H9 (cell line): ENCODE measurements around the gene PROM1. TPM values are rescaled to one million over a fixed set of nuclear protein-coding genes. Genes with fewer than 3 reads are reported as not detected.

Experiments used
- DNase-seq: peaks from one replicate; pipeline ENCODE4 v3.0.0-alpha.2; 2017
- H2AFZ ChIP-seq: one replicate; pipeline ENCODE4 v1.6.1; 2013; ENCODE audit warnings: mild to moderate bottlenecking, low read length, control low read depth, moderate library complexity
- H2AK5ac ChIP-seq: 2 replicates; pipeline ENCODE4 v1.6.1; 2013; ENCODE audit warnings: low read length, control low read depth, mixed read lengths; ENCODE audit not compliant: insufficient read length
- H2BK120ac ChIP-seq: one replicate; pipeline ENCODE4 v1.6.1; 2013; ENCODE audit warnings: low read depth, mild to moderate bottlenecking, low read length, control low read depth, inconsistent platforms; ENCODE audit not compliant: poor library complexity, severe bottlenecking
- H2BK12ac ChIP-seq: 2 replicates; pipeline ENCODE4 v1.6.1; 2013; ENCODE audit warnings: low read length, control low read depth, mixed read lengths, low read depth; ENCODE audit not compliant: insufficient read length
- H2BK15ac ChIP-seq: 2 replicates; pipeline ENCODE4 v1.6.1; 2013; ENCODE audit warnings: low read depth, low read length, control low read depth
- H2BK20ac ChIP-seq: one replicate; pipeline ENCODE4 v1.6.1; 2013; ENCODE audit warnings: low read depth, mild to moderate bottlenecking, low read length, control low read depth, inconsistent platforms; ENCODE audit not compliant: poor library complexity, severe bottlenecking
- H2BK5ac ChIP-seq: 2 replicates; pipeline ENCODE4 v1.6.1; 2013; ENCODE audit warnings: low read length, control low read depth, mixed read lengths; ENCODE audit not compliant: insufficient read length
- H3K14ac ChIP-seq: 2 replicates; pipeline ENCODE4 v1.6.1; 2013; ENCODE audit warnings: low read length, control low read depth; ENCODE audit not compliant: insufficient read depth
- H3K18ac ChIP-seq: 2 replicates; pipeline ENCODE4 v1.6.1; 2013; ENCODE audit warnings: low read depth, mild to moderate bottlenecking, mixed read lengths, low read length, control low read depth; ENCODE audit not compliant: insufficient read length
- H3K23ac ChIP-seq: 2 replicates; pipeline ENCODE4 v1.6.1; 2013; ENCODE audit warnings: low read length, control low read depth, mixed read lengths, low read depth; ENCODE audit not compliant: insufficient read length
- H3K23me2 ChIP-seq: 2 replicates; pipeline ENCODE4 v1.6.1; 2013; ENCODE audit warnings: low read depth, mild to moderate bottlenecking, mixed read lengths, low read length, control low read depth; ENCODE audit not compliant: insufficient read length, poor library complexity, severe bottlenecking
- H3K27ac ChIP-seq: 2 replicates; pipeline ENCODE4 v1.5.1; 2013; ENCODE audit warnings: low read length, control low read depth, mixed read lengths, low read depth; ENCODE audit not compliant: insufficient read length
- H3K27me3 ChIP-seq: 2 replicates; pipeline ENCODE4 v1.6.1; 2013; ENCODE audit warnings: low read length, control low read depth, inconsistent platforms; ENCODE audit not compliant: insufficient read depth
- H3K4ac ChIP-seq: 2 replicates; pipeline ENCODE4 v1.6.1; 2013; ENCODE audit warnings: low read depth, mild to moderate bottlenecking, control low read depth, inconsistent platforms, low read length, moderate library complexity
- H3K4me1 ChIP-seq: 2 replicates; pipeline ENCODE4 v1.6.1; 2013; ENCODE audit warnings: low read length, control low read depth, inconsistent platforms; ENCODE audit not compliant: insufficient read depth
- H3K4me2 ChIP-seq: 2 replicates; pipeline ENCODE4 v1.6.1; 2013; ENCODE audit warnings: low read length, control low read depth, mixed read lengths; ENCODE audit not compliant: insufficient read length, insufficient read depth
- H3K56ac ChIP-seq: 2 replicates; pipeline ENCODE4 v1.6.1; 2013; ENCODE audit warnings: low read depth, mild to moderate bottlenecking, mixed read lengths, low read length, control low read depth; ENCODE audit not compliant: insufficient read length
- H3K79me1 ChIP-seq: 2 replicates; pipeline ENCODE4 v1.6.1; 2013; ENCODE audit warnings: low read depth, mild to moderate bottlenecking, moderate library complexity, low read length, control low read depth, inconsistent platforms; ENCODE audit not compliant: insufficient read depth, poor library complexity, severe bottlenecking
- H3K79me2 ChIP-seq: 2 replicates; pipeline ENCODE4 v1.6.1; 2013; ENCODE audit warnings: low read length, control low read depth, inconsistent platforms; ENCODE audit not compliant: insufficient read depth
- H3K9ac ChIP-seq: 2 replicates; pipeline ENCODE4 v1.6.1; 2013; ENCODE audit warnings: low read length, control low read depth, mixed read lengths; ENCODE audit not compliant: insufficient read length; ENCODE audit errors: extremely low read depth
- H3K9me3 ChIP-seq: one replicate; pipeline ENCODE4 v1.6.1; 2013; ENCODE audit warnings: low read depth, low read length, inconsistent platforms; ENCODE audit not compliant: control insufficient read depth
- H3T11ph ChIP-seq: one replicate; pipeline ENCODE4 v1.6.1; 2013; ENCODE audit warnings: mild to moderate bottlenecking, low read length, control low read depth, inconsistent platforms
- H4K20me1 ChIP-seq: one replicate; pipeline ENCODE4 v1.6.1; 2013; ENCODE audit not compliant: control insufficient read depth, insufficient read length, insufficient read depth
- H4K5ac ChIP-seq: 2 replicates; pipeline ENCODE4 v1.6.1; 2013; ENCODE audit warnings: low read depth, mild to moderate bottlenecking, mixed read lengths, low read length, control low read depth; ENCODE audit not compliant: insufficient read length
- H4K8ac ChIP-seq: replicated peaks from 2 replicates; pipeline ENCODE4 v1.6.1; 2013; ENCODE audit warnings: low read length, control low read depth, mixed read lengths, low read depth; ENCODE audit not compliant: insufficient read length
- H4K91ac ChIP-seq: 2 replicates; pipeline ENCODE4 v1.6.1; 2013; ENCODE audit warnings: low read depth, mild to moderate bottlenecking, moderate library complexity, mixed read lengths, low read length, control low read depth; ENCODE audit not compliant: insufficient read length
- H3K27ac Mint-ChIP-seq, 3 experiments: 2 replicates in 2 of 3; 3 replicates in 1 of 3; pipeline ENCODE4 v1.8.0; 2020 to 2021; ENCODE audit warnings: mixed read lengths in 3 of 3, mild to moderate bottlenecking in 1 of 3, moderate library complexity in 1 of 3
- H3K27me3 Mint-ChIP-seq: 2 replicates; pipeline ENCODE4 v1.8.0; 2021; ENCODE audit warnings: low read depth, mild to moderate bottlenecking, moderate library complexity, mixed read lengths
- H3K36me3 Mint-ChIP-seq, 3 experiments: 2 replicates in 2 of 3; 3 replicates in 1 of 3; pipeline ENCODE4 v1.8.0; 2020 to 2021; ENCODE audit warnings: low read depth in 3 of 3, mixed read lengths in 3 of 3; ENCODE audit not compliant: insufficient read depth in 1 of 3
- H3K4me1 Mint-ChIP-seq, 2 experiments: 2 replicates each; pipeline ENCODE4 v1.8.0; 2020; ENCODE audit warnings: mixed read lengths in 2 of 2
- H3K4me3 Mint-ChIP-seq, 2 experiments: 2 replicates in 1 of 2; 3 replicates in 1 of 2; pipeline ENCODE4 v1.8.0; 2020 to 2021; ENCODE audit warnings: mild to moderate bottlenecking in 2 of 2, mixed read lengths in 2 of 2, moderate library complexity in 1 of 2
- H3K9me3 Mint-ChIP-seq, 2 experiments: 2 replicates in 1 of 2; 3 replicates in 1 of 2; pipeline ENCODE4 v1.8.0; 2020; ENCODE audit warnings: mild to moderate bottlenecking in 2 of 2, mixed read lengths in 2 of 2, moderate library complexity in 1 of 2
- CTCF ChIP-seq: fragments of 200-600 bp; sonication (generic); conservative IDR thresholded peaks from 3 replicates; pipeline ENCODE4 v1.8.0; 2021; ENCODE audit warnings: antibody characterized with exemption, mild to moderate bottlenecking
- WGBS: extraction: QIAGEN DNeasy Blood & Tissue Kit; methylation state at CpG from one replicate; pipeline ENCODE4 v1.1.7; 2013; ENCODE audit warnings: missing lambda C conversion rate, low lambda C conversion rate, mixed read lengths; ENCODE audit not compliant: insufficient read length; ENCODE audit errors: extremely low coverage; 5-methylcytosine and 5-hydroxymethylcytosine counted together
- total RNA-seq: library from RNA; stranded (reverse); gene quantifications from 2 replicates; pipeline ENCODE4 v1.2.1, GENCODE V29; 2021

The PROM1 gene
- total RNA-seq, 1 experiment from 2014 or later: 98.3 TPM

- H3K4me3 Mint-ChIP-seq: no peak overlapping the region
These were observed 52.1 kb downstream of the PROM1 start for GRCh38 chr4:16031546-16032395.

More at GRCh38 chr4:16031546-16032395, 52.1 kb downstream of the PROM1 start:
- no peak for TF ChIP-seq CTCF
- H3K9me3 ChIP-seq: no peaks in the 10 kb centered on the region
- no peak overlapping the region for H3K18ac ChIP-seq
- no peak overlapping the region for H3K27ac ChIP-seq
- H3K23me2 ChIP-seq: no peaks in the 10 kb centered on the region
- no peak overlapping the region for H3K4me2 ChIP-seq
- H4K20me1 ChIP-seq: peaks cover 2% of the 10 kb centered on the region
- Mint-ChIP-seq H3K4me1 (peaks cover 44 to 52% of the 10 kb centered on the region in 2 experiments), H3K27ac (no peak overlapping the region), H3K36me3 (no peaks in the 10 kb centered on the region; a peak in 1 of 7 replicates), H3K9me3 (no peaks in the 10 kb centered on the region), H3K27me3 (no peaks in the 10 kb centered on the region)
- WGBS: no CpG with 5 or more reads among the region's 2 CpGs
- H3K27me3 ChIP-seq: no peaks in the 10 kb centered on the region
- no peak overlapping the region for H2BK12ac ChIP-seq
- H4K91ac ChIP-seq: no peak overlapping the region
- no peak overlapping the region for H2AK5ac ChIP-seq
- no peak overlapping the region for H3T11ph ChIP-seq
- peaks cover 22% of the 10 kb centered on the region for H3K4me1 ChIP-seq
- H2BK15ac ChIP-seq: no peak overlapping the region
- no peak overlapping the region for H3K14ac ChIP-seq
- no peak overlapping the region for H4K8ac ChIP-seq
- no peak overlapping the region for H3K9ac ChIP-seq
- H2BK5ac ChIP-seq: no peak overlapping the region
- H3K23ac ChIP-seq: no peak overlapping the region
- no peak for DNase-seq
- no peak overlapping the region for H2BK20ac ChIP-seq
- no peak overlapping the region for H3K4ac ChIP-seq
- no peak overlapping the region for H3K56ac ChIP-seq
- H3K79me2 ChIP-seq: no peaks in the 10 kb centered on the region
- no peak overlapping the region for H4K5ac ChIP-seq
- H2BK120ac ChIP-seq: no peak overlapping the region
- H2AFZ ChIP-seq: no peak overlapping the region
- H3K79me1 ChIP-seq: no peaks in the 10 kb centered on the region
